Activated T-helper 9 cell treated with anti-CD3 and anti-CD28 coated beads, Interleukin-2, amount 50 U/mL, for 16 hours (primary cell): ENCODE data around the gene CBX4.

Experiments used
- DNase-seq: peaks from one replicate; pipeline ENCODE4 v3.0.0-alpha.2; 2020; ENCODE audit warnings: low read depth

The CBX4 gene

DNA sequence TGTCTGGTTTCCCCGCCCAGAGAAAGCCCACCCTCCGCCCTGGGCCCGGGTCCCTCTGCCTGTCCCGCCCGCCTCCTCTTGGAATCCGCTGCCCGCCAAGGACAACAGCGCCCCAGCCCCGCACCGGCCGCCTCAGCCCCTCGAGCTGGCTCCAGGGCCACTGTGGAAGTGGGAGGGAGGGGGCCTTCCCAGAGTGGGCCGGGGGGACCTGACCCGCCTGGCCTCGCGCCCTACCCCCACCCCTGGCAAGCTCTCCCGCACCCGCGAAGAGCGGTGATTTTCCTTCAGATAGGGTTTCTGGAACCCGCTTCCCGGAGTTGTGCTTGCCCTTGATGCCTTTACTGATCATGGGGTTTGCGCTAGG is 40.1 kb downstream of the CBX4 start:
- DNase-seq: no peak

DNA sequence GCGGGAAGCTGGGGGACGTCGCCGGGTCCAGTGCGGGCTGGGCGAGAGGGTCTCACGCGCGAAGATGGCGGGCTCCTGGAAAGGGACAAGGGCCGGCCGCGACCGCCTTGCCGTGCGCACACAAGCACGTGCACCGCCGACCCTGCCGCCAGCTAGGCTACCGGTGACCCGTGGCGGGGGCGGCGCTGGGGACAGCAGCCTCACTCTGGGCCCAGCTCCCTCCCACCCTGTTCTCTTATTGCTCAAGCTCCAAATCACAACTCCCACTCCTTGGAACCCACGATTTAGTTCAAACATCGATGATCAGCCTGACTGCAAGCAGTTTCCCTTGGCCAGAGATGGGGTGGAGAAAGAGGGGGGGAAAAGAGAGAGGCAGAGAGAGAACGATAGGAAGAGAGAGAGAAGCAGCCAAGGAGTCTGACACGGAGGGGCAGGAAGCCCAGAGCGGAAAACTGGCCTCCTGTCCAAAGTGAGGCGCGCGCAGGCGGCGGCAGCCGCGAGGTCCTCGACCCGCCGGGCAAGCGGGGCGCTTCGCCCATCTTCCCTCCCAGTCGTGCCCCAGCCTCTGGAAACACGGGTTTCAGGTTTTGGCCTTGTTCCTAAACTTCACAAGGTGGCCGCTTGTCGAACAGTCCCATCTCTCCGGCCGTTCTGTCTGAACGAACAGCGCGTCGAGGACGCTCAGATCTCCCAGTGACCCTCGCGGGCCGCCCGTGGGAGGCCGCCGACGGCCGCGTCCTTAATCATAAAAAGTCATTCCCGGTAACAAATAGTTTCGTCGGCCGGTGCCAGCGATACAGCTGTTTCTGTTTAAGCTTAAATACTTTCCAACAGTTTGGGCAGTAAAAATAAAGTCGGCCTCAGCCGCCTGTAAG is 40.7 kb downstream of the CBX4 start:
- no peak for DNase-seq

DNA sequence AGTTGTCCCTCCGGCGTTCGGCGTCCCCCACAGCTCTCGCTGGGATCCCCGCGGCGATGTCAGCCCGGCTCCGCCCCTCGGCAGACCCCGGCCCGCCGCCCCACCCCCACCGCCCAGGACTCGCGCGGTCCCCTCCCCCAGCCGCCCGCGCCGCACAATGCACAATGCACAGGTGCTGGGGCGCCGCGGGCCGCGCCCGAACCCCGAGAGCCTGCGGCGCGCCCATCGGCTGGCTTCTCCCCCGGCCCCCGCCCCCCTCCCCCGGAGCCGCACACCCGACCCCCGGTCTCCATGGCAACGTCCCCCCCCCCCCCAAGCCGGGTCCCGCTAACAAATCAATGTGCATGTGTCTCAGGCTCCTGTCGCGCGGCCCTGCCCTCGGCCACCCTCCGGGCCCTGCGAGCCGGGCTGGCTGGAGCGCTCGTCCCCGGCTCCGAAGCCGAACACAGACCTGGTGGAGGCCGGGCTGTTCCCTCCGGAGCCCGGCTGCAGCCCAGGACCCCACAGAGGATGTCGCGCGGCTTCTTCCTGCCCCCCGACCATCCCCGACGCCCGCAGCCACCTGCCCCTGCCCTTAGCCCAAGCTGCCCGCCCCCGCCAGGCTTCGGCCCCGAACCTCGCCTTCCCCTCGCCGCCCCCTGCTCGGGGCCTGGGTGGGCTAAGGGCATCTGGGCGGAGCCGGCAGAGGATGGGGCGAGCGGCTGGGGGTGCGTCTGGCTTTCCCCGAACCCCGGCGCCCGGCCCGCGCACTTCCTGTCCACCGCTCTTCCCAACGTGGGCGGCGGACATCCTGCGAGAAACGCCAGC is 41.5 kb downstream of the CBX4 start:
- DNase-seq: no peak

DNA sequence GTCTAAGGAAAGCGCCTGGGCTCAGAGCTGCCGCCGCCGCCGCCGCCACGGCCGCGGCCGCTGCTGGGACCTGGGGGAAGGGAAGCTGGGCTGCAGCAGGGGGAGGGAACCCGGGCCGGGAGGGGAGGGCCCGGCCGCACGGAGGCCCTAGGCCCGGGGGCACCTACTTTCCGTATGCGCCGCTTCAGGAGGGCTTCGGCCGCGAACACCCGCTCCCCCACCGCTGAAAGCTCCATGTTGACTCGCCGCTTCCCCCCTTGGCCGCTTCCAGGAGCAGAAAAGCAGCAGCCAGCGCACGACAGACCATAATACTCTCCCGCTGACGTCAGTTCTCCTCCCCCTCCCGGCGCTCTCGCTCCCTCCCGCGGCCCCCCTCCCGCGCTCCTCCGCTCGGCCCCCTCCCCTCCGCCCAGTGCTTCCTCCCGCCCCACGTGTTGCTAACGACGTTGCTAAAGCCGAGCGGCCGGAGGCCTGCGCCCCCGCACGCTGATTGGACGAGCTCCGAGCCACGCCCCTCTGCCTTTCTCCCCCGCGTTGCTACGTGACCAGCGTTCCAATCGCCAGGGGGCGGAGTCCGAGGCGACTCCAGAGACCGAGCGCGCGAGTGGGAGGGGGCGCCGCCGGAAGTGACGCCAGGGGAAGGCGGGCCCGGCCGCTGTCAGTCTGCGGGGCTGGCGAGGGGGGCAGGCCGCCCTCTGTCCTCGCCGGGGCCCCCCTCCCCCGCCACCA is 42.3 kb downstream of the CBX4 start, which contains the start of gene CBX8:
CBX8 (minus strand) TSS at position 315 of the 729 bp plus-strand sequence; CDS start at position 236, 79 bp downstream.
- peak; percentile 96 for DNase-seq

DNA sequence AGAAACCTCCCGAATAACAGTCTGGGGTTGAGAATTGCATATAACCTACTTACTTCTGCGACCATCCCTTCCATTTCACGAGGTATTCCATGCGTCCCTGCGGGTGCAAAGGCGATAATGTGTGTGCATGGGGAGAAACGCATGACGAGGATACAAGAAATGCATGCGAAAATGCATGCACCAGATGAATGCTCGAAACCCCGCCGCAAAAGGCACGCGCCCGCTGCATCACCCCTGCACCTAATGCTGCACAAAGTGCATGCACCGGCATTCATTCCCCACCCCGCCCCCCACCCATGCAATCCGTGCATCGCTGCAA is 42.8 kb downstream of the CBX4 start:
- DNase-seq: no peak

DNA sequence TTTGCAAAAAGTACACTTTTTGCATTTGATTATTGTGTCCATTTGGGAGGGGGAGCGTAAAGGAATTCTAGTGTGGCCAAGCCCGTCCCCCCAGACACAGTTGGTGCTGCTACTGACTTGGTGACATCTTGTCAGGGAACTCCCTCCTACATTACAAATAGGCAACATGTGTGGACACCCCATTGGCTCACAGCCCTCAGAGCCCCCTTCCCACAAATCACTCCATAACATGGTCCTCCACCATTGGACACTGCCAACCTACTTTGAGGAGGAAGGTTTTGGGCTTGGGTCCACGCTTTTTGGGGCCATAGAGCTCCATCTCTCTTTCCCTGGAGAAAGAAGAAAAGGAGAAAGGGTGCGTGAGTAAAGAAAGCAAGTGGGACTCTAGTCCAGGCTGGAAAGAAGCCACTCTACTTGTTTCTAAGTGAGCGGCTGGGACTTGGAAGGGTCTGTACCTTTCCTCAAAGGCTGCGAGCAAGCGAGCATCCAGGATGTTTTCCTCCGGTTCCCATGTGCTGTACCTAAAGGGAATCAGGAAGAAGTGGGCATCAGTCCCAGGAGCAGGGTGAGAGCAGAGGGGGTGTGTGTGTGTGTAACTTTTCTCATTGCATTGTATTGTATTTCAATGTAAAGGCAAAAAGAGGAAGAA is 43.3 kb downstream of the CBX4 start:
- DNase-seq: no peak

DNA sequence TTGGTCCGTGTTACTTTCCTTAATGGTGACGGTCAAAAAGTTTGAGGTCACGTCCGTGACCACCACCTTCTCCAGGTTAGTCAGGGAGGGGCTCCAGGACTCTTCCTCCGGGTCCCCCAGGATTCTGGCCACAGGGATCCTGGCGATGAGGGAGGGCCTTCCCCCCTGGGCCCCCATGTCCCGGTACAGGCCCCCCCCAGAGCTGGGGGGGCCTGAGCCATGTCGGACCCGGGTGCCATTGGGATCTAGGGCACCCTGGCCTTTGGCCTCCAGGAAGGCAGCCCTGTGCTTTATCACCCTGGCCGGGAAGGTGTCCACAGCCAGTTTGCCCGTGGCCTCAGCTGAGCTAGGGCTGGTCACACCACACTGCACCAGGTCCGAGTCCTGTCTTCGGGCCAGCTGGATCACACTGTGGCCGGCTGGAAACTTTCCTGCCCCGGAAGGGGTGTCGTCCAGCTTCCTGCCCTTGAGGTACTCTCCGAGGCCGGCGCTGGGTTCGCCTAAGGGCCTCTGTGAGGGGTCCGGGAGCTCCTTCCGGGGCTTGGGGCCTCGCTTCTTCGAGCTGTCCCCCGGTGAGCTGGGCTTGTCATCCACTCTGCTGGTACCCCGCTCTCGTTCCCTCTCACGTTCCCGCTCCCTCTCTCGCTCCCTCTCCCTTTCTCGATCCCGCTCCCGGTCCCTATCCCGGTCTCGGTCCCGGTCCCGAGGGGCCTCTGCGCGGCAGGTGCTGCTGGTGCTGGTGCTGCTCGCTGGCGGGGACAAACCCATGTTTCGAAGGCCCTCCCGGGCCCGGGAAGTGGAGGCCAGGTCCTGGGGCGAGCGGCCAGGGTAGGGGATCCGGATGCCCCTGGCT is 44.4 kb downstream of the CBX4 start:
- no peak for DNase-seq

DNA sequence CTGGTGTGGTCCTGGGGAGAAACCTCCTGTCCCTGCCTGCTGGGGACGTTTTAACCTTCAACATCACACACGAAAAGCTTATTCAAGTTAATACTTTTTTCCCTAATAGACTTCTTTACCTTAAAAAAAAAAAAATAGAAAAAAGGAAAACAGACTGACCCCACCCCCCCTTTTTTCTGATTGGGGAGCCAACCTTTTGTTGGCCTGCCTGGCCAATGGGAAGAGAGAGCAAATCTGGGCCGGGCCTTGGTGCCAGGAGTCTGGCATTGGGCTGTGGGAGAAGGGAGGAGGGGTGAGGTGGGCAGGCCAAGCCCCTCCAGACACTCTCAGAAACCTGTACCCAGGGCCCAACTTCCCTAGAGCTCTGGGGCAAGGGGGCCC is 45.3 kb downstream of the CBX4 start:
- no peak for DNase-seq

DNA sequence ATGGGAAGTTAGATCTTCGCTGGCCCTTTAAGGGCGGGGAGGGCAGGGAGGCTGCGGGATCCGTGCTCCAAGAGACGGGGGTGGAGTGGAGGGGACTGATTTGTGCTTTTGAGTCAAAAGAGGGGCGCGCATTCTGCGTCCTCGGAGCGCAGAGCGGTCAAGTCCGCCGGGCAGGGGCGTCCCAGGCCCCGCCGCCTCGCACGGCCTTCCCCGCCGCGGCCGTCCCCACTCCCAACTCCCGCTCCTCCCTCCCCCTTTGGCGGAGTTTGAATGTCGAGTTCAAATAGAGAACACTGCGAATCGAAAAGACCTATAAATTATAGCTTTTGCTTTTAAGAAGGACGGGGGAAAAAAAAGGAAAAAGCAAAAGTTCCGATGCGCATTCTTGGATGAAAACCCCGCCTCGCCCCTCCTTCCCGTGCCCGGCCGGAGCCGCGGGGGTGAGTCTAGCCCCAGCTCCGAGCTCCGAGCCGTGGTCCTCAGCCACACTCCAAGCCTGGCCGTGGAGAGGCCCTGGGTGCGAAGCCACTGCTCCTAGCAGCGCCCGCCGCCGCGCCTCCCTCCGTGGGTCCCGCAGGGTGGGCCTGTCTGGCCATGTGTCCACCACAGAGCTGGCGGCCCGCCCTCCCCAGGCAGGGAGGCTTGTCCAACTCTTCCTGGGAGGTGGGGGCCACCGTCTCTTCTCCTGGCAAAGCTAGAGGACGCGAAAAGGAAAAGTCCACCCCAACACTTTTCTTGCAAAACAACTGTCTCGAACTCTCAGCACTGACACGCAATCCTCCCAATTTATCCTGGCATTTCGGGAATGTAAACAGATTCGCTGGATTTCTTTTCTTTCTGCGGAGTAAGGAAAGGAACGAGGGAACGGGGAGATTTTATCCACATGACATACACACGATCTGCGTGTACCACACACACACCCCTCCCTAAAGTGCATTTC is 46.0 kb downstream of the CBX4 start:
- no peak for DNase-seq

DNA sequence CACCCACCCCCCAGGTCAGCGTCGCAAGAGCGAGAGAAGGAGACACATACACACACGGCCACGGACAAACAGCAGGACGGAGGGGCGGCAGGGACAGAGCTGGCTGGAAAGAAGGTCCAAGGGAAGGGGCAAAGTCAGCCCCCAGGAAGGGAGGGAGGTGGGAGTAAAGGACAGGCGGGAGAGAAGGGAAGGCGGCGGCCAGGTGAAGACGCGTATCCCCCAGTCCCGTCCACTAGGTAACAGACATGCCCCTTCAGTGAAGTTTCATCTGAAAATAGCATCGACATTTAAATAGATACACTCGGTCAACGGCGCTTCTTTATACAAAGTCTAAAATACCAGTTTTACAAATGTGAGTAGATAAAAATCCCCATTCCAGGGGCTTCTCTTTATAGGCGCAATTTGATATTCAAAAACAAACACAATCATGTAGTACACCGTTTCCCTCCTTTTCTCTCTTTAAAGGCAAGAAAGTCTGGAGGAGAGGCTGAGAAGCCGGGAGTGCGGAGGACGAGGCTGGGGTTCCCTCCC is 46.8 kb downstream of the CBX4 start:
- DNase-seq: no peak

DNA sequence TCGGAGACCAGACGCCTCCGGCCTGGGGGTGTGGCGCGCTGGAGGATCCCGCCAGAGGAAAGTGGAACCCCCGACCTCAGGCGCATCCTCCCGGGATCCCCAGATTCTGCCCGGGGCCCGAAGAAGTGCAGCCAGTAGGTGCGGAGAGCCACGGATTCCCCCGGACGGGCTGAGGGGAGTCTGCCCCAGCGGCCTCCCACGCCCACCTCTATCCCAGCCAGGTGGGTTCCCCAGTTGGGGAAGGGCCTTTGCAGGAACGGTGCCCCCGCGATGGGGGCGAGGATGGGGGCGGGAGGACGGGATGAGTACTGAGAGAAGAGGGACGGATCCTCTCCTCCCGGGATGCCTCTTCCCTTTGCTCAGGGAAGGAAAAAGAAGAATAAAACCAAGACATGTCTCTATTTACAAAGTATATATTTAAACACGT is 47.5 kb downstream of the CBX4 start:
- DNase-seq: no peak

DNA sequence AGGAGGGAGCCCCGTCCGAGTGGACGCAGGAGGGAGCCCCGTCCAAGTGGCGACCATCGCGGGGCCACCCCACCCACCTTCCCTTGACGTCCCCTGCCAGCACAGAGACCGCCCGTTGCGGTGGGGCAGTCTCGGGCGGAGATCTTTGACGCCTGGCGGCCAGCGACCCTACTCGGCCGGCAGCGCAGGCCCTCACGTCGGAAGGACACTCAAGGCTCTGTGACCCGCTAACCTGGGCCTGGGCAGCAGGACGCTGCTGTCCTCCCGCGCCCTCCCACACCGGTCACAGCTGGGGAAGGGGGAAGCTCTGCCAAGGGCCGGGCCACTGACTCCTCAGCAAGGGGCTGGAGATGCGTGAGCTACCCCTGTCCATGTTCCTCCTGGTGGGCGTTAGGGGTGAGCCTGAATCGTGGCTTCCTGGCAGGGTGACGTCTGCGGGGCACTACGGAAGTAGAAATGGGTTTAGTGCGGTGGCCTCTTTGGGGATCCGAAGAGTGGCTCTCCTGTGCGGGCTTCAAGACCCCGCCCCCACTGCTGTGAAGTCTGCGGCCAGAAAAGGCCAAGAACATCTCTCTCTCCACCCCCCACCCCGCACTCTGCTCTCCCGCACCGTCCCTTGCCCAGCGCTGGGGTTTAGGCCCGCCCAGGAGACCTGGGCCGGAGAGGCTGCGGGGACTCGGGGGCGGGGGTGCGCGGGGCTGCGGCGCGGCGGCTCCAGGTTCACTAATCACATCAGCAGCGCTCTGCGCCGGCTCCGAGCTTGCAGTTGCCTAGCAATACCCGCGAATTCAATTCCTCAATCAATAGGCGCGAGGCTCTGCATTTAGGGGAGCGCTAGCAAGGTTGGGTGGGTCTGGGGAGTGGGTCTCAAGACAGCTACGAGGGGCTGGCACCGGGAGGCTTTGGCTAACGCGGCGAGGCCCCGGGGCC is 48.2 kb downstream of the CBX4 start:
- DNase-seq: no peak

DNA sequence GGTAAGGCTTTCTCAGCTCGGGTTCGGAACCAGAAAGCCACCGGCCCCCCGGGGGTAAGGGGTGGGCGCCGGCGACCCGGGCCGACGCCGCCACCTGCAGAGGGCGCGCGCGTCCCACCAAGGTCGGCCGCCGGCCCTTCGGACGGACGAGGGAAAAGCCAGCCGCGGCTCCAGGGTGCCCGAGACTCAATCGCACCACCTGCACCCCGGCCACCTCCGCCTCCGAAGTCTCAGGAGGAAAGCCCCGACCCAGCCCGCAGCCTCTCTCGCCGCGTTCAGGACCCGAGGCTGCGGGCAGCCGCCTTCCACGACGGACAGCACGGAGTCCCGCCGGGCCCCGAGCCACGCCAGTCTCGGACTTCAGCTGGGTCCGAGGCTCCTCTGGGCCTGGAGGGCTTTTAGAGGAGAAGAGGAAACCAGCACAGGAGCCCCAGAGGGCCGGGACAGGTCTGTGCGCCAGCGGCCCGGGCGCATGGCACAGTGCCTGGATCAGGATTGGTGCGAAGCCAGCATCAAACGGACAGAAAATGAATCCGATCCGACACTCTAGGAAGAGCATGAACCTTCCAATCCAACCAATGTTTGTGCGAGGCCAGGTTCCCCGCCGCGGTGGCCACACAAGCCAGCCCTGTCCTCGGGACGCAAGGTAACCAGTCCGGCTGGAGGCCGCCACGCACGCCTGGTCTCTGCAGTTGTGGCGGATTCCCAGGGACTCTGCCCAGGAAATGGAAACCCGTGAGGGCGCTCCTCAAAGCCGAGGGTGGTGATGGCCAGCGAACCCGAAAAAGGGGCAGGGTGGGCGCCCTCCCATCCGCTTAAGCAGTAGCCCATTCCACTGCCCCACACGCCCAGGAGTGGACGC is 49.1 kb downstream of the CBX4 start:
- no peak for DNase-seq

DNA sequence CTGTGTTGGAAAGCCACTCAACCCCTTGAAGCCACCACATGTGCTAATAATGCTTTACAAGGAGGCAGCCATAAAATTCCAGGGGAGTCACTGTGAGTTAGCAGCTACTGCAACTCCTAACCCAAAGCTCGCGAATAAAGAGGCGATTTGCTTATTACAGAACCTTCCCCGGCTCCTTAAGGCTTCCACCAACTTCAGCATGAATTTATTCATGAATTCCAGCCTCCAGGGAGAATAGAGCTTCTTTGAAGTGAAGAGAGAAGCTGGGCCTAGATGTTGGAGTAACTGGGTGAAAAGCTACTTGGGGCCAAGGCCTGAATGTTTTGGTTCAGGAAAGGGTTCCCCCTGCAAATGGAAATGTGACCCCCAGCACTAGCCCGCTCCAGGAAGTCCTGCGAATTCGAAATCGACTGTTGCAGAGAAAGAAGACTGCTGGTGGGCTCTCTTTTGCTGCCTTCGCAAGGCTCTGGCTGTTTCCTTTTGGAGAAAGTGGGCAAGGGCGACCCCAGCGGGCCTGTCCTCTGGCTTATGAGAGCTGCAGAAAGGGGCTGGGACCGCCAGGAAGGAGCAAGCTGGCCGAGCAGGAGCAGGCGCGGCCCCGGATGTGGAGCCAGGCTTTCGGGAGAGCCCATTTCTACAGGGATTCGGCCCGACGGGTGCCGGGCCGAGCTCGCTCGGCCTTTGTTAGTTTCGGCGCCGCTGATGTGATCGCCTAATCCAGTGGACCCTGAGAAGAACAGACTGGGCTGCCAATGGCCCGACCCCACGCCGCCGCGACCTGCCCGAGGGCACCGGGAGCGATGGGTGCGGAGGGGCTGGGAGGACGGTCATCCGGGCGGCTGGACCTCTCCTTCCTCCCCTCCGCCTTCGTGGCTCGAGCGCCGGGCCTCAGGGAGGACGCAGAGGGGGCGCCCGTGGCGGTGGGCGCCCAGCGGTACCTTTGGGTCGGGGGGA is 50.0 kb downstream of the CBX4 start:
- no peak for DNase-seq

DNA sequence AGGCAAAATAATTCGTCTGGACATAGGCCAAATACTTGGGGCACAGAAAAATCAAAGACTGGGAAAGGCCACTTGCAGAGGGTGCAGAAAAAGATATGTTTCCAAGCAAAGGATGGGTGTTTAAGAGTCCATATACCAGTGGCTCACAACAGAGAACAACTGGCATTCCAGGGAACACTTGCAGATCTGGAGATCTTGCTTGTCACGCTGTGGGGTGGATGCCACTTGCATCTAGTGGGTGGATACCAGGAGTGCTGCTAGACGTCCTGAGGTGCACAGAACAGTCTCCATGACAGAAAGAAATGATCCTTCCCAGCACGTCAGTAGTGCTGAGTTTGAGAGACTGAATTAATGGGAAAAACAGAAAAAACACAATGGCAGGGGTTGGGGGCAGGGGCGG is 50.8 kb downstream of the CBX4 start:
- no peak for DNase-seq

DNA sequence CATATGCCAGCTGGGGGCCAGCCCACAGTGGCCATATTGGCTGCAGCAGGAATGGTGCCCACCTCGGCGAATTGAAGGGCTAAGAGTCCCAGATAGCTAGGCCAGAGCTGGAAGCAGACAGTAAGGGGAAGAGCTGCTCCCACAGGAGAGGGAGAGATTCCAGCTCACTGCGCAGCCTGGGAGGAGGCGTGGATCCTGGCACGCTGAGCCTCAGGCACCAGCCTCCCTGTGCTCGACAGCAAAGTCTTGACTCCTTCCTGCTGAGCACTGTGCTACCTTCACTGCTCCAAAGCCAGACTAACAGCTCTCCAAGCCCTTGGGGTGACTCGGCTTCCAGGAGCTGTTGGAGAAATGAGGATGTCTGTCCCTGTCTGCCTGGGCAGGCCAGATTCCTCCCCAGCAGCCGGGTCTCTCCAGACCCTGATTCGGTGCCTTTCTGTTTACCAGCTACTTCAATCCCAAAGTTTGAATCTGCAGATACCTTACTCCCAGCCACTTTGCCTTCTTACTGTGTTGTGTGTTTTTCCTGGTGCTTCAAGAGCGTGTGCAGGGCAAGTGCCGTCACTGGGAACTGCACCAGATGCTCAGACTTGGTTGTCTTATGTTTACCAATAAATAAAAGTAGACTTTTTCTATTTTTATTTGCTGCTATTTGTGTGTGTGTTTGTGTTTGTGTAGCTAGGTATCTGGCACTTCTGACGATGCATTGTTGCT is 52.2 kb downstream of the CBX4 start:
- no peak for DNase-seq
